Stimulated activated naive CD8-positive, alpha-beta T cell treated with anti-CD3 and anti-CD28 coated beads, Interleukin-15, Interleukin-2, amounts not matched to agents 100 U/mL and 50 U/mL, for 24 hours (primary cell): Measurements from ENCODE around the gene VAV2.
"Not testable (repeated sequence)": the region's sequence is repeated elsewhere in the genome, so short reads cannot be mapped to it uniquely, and the experiment has no call there.

ENCODE experiments used
- ATAC-seq: fragments of 150-1000 bp; cut with Tn5 transposase; one replicate; pipeline ENCODE4 v1.10.0; 2021
- DNase-seq: peaks from one replicate; pipeline ENCODE4 v3.0.0; 2021

Gene VAV2

DNA sequence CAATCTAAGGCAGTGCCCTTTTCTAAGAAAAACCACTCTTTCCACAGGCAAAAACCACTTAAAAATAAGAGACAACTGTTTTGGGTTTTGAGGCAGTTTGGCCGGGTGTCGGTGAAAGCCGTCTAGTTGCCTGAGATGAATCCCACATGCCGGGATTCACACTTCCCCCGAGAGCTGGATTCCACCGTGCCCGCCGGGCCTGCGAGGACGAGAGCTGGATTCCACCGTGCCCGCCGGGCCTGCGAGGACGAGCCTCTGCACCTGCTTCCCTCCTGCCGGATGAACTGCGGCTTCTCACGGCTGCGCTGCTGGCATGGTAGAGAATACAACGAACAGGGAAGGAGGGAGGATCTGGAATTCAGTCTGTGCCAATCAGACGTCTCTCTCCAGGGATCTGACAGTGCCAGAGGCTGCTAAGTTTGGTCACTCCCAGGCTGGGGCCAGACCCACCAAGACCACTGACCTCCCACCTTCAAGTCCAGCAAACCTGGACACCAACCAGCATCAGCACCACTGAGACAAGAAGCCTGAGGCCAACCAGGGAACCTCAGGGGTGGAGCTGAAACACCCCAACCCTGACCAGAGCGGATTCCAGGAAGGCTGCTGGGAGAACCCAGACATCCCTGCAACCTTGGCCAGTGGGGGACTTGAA lies 23.0 kb downstream of the VAV2 start:
- ATAC-seq (no peak), DNase-seq (no peak)

GRCh38 chr9:133968428-133968827 lies 23.7 kb downstream of the VAV2 start:
- no peak for ATAC-seq

DNA sequence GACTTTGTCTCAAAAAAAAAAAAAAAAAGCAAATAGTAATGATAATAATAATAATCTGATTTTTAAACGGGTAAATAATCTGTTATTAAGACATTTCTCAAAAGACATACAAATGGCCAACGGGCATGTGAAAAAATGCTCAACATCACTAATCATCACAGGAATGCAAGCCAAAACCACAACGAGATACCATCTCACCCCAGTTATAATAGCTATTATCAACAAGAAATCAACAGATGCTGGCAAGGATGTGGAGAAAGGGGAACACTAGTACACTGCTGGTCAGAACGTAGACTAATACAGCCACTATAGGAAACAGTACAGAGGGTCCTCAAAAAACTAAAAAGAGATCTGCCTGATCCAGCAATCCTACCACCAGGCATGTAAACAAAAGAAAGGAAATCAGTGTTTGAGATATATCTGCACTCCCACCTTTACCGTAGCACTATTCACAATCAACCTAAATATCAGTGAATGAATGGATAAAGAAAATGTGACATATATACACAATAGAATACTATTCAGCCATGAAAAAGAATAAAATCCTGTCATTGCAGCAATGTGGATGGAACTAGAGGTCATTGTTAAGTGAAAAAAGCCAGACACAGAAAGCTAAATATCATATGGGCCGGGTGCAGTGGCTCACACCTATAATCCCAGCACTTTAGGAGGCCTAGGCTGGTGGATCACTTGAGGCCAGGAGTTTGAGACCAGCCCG lies 24.9 kb downstream of the VAV2 start:
- no peak for ATAC-seq
- DNase-seq = no peak

More at GRCh38 chr9:133968428-133968827, 23.7 kb downstream of the VAV2 start:
- DNase-seq = no peak

GRCh38 chr9:133964463-133964862 lies 27.7 kb downstream of the VAV2 start:
- ATAC-seq = no peak
- no peak for DNase-seq

DNA sequence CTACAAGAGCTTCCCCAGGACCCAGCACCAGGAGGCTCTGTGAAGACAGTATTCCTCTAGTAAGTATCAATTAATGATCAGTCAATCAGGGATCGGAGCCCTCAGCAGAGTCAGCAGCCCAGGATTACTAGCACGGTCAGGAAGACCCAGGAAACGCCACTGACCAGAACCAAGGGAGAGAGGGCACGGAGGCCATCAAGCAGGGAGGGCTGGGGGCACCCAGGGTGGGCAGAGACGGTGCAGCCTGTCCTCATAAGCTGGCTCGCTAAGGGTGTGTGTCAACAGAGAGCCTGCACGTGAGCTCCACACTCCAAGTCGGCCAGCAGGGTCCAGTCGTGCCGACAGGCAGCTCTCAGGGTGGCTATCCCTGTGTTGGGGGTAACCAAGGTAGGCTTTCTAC lies 29.0 kb downstream of the VAV2 start:
- no peak for DNase-seq

DNA sequence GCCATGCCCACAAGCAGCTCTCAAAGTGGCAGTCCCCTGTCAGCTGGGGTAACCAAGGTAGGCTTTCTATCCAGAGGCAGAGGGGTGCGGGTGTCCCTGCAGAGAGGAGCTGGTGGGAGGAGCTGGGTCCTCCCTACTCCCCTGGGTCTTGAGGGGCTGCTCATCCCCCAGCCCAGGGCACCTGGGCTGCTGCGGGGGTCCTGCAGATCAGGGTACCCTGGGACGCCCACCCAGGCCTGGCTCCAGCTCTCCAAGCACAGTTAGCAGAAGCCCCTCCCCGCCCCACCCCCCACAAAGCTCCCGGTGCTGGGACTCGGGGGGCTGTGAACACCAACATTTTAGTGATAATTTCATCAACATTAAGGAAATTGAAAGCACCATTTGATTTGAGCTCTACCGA lies 29.8 kb downstream of the VAV2 start:
- ATAC-seq (no peak), DNase-seq (no peak)

More for the DNA sequence above, 29.0 kb downstream of the VAV2 start:
- ATAC-seq = no peak

- DNase-seq = no peak
Observed at GRCh38 chr9:133961226-133962165, 30.6 kb downstream of the VAV2 start.

GRCh38 chr9:133960568-133961129 lies 31.5 kb downstream of the VAV2 start:
- no peak for DNase-seq
- ATAC-seq = no peak

More at GRCh38 chr9:133961226-133962165, 30.6 kb downstream of the VAV2 start:
- no peak for ATAC-seq

GRCh38 chr9:133959966-133960567 lies 32.1 kb downstream of the VAV2 start:
- no peak for DNase-seq
- ATAC-seq = no peak

GRCh38 chr9:133959171-133959570 lies 33.0 kb downstream of the VAV2 start:
- no peak for DNase-seq
- ATAC-seq = no peak

- no peak for ATAC-seq
- no peak for DNase-seq
Observed at GRCh38 chr9:133958756-133959155, 33.4 kb downstream of the VAV2 start.

DNA sequence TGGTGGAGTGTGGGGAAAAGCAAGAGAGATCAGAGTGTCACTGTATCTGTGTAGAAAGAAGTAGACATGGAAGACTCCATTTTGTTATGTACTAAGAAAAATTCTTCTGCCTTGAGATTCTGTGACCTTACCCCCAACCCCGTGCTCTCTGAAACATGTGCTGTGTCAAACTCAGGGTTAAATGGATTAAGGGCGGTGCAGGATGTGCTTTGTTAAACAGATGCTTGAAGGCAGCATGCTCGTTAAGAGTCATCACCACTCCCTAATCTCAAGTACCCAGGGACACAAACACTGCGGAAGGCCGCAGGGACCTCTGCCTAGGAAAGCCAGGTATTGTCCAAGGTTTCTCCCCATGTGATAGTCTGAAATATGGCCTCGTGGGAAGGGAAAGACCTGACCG lies 34.4 kb downstream of the VAV2 start:
- ATAC-seq, DNase-seq: not testable (repeated sequence)

DNA sequence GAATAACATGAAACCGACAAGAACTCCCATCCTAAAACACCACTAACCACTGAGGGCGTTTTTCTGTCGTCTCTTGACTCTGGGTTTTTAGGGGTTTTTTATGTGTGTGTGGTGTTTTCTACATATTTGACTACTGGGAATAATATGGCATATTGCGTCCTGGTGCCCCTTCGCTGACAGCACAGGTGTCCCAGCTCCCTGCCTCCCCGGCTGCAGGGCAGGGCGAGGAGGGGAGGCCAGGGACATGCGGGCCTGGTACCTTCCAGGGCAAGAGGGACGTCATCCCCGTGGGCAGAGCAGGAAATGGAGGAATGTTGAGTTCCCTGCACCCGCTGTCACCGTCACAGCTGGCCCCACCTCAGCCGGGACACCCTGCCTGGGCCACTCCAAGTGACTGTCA lies 34.8 kb downstream of the VAV2 start:
- ATAC-seq (peak; percentile 25), DNase-seq (no peak)

GRCh38 chr9:133956520-133957076 lies 35.5 kb downstream of the VAV2 start:
- DNase-seq (no peak), ATAC-seq (no peak)

DNA sequence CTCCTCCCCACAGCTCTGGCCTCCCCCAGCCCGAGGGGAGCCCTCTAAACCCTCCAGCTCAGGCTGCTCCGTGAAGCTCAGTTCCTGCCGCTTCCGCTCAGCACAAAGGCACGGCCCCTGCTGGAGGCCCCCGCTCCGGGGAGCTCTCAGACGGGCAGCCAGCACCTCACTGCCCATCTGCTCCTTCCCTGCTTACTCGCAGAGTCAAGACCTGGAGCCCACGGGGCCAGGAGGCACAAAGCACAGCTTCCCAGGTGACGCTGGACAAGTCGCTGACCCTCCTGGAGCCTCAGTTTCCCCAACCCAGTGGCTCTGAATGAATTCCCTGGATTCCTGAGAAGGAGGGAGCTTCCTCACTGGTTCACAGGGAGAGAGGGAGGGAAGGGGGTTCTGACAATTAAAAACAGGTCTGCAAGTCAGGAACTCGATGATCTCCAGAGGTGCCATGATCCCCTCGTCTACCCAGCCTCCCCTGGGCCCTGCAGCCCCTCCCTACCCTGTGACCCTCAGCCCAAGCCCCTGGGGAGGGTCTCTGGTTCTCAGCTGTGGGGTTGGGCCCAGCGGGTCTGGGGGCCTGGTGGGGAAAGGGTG lies 36.2 kb downstream of the VAV2 start:
- DNase-seq (peak; percentile 46), ATAC-seq (peak; percentile 71)

DNA sequence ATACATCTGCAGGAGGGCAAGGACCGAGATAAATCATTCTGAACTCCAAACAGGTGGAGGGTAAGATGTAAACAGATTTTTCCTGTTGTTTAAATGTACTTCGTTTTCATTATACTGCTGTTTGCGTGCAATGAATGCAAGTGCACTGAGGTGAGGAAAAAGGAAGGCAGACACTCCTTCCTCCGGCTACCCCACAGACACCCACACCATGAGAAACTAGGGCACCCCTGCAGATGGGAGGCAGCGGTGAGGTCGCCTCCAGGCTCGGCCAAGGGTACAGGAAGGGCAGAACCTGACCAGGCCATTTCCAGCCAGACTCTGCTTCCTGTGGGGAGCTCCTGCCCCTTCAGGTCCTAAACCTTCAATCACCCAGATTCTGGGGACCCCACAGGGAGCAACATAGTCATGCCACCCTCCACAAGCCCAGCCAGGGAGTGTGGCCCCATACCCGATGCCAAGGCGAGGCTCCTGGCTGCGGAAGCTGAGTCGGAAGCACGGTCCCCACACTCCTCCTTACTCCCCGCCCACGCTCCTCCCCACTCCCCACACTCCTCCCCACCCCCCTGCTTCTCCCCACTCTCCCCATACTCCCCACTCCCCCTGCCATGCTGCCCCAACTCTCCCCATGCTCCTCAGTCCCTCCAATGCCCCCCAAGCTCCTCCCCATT lies 37.1 kb downstream of the VAV2 start:
- ATAC-seq (no peak), DNase-seq (peak; percentile 16)

GRCh38 chr9:133953976-133954709 lies 38.0 kb downstream of the VAV2 start:
- no peak for DNase-seq
- no peak for ATAC-seq

- ATAC-seq = no peak
Observed at GRCh38 chr9:133953621-133953975, 38.5 kb downstream of the VAV2 start.

DNA sequence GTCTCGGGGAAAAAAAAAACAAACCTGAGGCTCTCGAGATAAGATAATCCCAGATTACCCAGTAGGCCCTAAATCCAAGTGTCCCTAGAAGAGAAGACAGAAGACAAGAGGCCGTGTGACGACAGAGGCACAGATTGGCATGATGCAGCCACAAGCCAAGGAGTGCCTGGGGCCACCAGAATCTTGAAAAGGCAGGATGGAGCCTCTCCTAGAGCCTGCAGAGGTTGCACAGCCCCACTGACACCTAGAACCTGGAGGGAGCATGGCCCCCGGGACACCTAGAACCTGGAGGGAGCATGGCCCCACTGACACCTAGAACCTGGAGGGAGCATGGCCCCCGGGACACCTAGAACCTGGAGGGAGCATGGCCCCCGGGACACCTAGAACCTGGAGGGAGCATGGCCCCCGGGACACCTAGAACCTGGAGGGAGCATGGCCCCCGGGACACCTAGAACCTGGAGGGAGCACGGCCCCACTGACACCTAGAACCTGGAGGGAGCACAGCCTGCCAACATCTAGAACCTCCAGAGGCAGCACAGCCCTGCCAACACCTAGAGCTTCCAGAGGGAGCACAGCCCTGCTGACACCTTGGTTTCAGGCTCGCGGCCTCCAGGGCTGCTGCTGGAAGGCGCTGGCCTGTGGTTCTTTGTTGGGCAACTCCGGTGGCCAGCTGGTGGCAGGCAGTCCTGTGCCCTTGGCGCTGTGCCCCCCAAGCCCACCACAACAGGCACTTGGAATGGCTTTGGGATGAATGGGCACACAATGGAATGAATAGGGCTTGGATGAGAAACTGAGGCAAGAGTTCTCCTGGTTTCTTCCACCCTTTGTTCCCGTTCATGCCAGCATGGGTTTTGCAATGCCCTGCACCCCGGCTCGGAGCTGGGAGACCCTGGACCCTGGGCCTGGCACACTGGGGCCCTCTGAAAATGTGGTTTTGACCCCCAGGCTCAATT lies 39.2 kb downstream of the VAV2 start:
- no peak for DNase-seq
- no peak for ATAC-seq

More at GRCh38 chr9:133953621-133953975, 38.5 kb downstream of the VAV2 start:
- no peak for DNase-seq
